AG20443 (cell line): ENCODE data around the gene HAAO.

Source experiments
- DNase-seq: peaks from one replicate; pipeline ENCODE4 v3.0.0; 2012; ENCODE audit warnings: low spot score, mixed read lengths

Gene HAAO

GRCh38 chr2:42767899-42768705, 24.3 kb downstream of the HAAO start:
- DNase-seq, result no peak

- DNase-seq, result no peak
Observed at GRCh38 chr2:42767080-42767898, 25.1 kb downstream of the HAAO start.

DNA sequence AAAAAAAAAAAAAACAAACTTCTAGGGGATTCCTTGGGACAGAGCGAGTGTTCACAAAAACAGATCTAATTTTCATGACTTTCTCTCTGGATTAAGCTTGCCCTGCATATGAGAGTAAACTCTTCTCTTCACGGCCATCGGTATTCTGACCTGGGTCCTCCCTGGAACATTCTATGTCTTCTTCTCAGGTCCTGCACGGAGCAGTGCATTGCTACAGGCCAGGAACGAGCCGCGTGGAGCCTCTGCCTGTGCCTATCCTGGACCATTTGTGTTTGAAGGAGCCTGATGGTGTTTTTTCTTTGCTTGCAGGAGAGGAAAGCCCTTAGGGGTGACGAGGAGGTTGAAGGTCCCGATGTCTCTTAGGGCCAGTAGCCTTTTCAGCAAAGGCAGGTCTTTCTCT, 26.7 kb downstream of the HAAO start:
- DNase-seq, result no peak

DNA sequence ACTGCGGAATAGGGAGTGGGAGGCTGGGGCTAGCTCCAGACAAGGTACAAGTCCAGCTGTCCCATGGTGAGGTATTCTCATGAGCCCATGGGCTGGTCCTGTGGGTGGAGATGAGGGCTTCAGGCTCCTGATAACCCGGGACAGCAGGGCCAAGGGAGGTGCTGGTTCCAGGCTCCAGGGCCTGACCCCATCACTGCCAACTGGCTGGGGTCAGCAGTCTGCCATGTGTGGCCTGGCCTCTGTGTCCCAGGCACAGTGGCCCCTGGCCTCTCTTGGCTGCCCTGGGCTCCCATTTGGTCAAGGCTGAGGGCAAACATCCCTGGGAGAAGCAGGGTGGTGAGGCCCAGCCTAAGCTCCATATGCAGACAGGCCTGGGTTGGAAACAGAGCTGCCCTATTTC, 27.5 kb downstream of the HAAO start:
- no peak for DNase-seq

- no peak for DNase-seq
Observed at GRCh38 chr2:42764096-42764495, 28.3 kb downstream of the HAAO start, which contains the start of gene OXER1. Gene OXER1, minus strand, starts transcription at chr2:42764135. Its CDS starts 73 bp downstream, at chr2:42764062.

DNA sequence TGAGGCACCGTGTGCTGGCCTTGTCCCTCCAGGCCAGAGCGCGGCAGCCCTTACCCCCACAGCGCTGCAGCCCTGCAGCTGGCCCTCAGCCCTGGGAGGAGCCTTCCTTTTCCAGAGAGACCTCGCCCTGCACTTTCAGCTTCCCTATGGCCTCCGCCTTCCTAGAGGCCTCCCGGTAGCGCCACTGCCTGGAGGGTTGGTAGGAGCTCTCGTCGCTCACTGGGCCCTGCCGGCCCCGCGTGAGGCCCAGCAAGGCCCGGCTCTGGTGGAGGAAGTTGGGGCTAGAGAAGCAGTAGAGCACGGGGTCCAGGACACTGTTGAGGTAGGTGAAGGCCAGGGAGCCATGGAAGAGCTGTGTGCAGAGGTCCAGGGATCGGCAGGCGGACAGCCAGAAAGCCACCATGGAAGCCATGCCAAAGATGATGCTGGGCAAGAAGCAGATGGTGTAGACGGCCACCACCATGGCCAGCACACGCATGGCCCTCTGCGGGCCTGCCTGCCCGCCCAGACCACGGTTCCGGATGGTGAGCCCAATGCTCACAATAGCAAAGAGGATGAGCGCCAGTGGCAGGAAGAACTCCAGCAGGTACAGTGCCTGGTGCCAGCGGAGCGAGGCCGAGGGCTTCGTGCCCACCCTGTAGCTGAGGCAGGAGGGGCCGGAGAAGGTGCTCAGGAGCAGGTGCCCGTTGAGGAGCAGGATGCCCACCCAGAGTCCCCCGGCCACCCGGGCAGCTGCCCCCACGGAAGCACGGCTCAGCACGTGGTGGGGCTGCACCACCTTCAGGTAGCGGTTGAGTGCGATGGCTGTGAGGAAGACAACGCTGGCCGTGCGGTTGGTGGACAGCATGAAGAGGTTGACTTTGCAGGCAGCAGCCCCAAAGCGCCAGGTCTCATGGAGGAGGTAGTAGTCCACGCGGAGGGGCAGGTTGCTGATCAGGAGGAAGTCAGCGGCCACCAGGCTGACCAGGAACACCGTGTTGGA, 29.3 kb downstream of the HAAO start:
- no peak for DNase-seq

GRCh38 chr2:42762155-42762554, 30.2 kb downstream of the HAAO start:
- no peak for DNase-seq

GRCh38 chr2:42761554-42761953, 30.8 kb downstream of the HAAO start:
- DNase-seq, result no peak

DNA sequence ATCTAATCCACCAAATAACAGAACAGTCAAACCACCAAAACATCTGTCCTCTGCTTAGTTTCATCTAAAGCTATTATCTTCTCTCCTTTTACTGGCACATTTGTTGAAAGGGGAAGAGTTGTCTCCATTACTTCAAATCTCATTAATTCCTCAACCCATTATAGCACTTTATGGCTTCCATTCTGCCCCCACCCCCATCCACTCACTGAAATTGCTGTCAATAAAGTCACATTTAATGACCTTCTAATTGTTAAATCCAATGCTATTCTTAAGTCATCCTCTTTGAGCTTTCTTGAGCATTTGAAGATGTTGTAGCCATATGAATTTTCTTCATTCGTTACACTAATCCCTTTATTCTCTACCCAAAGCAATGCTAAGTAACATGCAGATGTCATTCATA, 33.6 kb downstream of the HAAO start:
- DNase-seq, result no peak

DNA sequence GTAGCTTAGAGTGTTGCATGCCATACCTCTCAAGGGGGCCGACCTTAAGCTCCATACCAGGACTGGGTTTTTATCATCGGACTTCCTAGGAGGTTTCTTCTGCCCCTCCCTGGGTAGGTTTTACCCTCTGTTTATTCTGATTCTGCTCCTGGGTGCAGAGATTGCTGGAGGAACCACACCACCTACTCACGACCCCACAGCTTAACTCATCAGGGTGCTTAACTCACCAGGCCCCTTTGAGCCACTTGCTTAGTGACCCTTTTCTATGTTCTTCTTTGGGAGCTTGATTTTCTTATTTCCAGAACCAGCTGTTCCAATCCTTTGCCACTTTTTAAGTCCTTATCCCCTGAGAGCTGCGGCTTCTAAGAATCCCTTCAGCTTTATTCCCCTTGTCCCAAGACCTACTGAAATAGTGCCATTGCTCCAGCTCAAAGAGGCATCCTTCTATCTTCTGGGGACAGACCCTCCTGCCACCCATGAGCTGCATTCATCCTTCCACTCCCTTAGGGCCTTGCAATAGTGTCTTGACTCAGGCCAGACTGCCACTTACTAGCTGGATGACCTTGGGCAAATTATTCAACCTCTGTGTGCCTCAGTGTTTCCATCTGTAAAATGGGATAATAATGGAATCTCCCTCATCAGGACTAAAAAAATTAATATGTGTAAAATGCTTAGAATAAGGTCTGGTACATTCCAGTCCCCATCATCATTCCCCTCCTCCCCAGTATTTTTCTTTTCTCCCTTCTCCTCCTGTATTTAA, 34.2 kb downstream of the HAAO start:
- DNase-seq, result no peak

DNA sequence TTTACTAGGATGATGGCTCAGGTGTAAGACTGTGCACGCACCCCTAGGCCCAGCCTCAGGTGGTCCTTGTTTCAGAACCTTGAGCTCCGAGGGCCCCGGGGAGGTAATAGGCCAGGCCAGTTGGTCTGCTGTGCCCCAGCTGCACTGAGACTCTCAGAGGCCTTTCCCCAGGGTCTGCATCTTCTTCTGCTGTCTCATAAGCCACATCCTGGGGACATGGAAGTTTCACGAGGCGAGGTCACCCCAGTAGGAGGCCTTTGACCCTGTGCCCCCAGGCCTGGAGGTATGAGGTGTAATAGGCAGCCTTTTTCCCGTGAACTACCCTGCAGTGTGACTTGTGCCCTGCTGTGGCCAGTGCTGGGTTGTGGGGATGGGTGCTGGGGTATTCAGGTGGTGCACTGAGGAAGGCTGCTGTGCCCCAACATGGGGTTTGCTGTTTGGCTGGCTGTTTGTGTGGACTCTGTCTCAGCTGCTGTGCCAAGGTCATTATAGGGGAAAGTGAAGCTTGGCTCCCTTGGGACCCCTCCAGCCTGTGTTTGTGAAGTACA, 35.3 kb downstream of the HAAO start:
- DNase-seq, result no peak

DNA sequence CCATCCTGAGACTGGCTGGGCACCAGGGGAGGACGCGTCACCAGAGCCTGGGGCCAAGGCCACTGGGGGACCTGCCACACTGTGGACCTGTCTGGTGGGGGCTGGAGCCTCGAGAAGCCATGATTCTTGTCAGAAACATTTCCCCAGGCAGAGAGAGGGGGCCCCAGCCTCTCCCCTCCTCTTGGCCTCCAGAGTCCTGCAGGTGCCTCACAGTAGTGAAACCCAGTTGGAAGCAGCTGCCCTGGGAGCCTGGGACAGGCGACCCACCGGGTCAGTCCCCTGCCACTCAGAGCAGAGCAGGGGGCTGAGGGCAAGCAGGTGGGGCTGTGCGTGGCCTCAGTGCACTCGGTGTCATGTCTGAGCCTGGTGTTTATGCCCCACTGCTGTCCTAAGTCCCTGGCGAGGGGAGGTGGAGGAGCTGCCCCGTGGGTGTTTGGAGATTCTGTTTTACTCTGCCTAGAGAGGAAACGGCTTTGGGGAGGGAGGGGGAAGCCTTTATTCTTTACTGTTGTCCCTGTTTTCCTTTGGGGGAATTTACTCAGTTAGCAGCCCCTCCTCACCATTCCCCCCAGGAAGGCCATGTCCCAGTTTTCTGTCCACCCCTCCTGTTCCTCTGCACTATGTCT, 36.1 kb downstream of the HAAO start:
- DNase-seq, result no peak

- peak; percentile 66 for DNase-seq
Observed at GRCh38 chr2:42755191-42755880, 37.0 kb downstream of the HAAO start.

GRCh38 chr2:42754776-42755140, 37.6 kb downstream of the HAAO start:
- no peak for DNase-seq

DNA sequence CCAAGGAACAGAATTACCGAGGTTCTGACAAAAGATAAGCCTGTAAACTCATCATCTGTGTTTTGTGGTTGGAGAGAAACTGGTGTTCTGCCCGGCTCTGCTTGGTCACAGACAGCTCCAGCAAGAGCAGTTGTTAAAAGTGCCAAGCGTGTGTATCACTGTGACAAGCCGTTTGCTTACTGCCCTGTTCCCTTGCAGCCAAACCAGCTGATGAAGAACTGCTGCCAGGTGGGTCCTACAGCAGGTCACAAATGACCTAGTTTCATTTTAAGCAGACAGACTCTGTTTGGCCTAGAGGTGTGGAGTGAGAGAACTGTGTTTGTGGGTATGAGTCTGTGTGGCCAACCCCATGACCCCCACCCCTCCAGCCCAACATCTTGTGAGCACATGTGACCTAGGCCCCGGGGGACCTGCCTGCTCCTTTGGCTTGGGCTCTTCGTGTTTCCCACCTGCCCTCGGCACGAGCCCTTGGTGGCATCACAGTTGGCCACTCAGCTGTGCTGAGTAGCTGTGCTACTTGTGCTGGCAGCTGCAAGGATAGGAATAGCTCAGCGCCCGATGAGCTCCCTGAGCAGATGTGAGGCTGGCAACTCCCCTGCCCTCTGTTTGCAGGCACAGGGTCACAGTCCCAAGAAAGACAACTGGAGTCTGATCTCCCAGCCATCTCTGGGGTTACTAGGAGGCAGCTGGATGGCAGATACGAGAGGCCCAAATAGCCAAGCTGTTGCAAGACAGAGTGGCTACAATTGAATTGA, 38.2 kb downstream of the HAAO start:
- DNase-seq, result no peak

GRCh38 chr2:42752816-42753813, 39.3 kb downstream of the HAAO start:
- DNase-seq, result no peak

DNA sequence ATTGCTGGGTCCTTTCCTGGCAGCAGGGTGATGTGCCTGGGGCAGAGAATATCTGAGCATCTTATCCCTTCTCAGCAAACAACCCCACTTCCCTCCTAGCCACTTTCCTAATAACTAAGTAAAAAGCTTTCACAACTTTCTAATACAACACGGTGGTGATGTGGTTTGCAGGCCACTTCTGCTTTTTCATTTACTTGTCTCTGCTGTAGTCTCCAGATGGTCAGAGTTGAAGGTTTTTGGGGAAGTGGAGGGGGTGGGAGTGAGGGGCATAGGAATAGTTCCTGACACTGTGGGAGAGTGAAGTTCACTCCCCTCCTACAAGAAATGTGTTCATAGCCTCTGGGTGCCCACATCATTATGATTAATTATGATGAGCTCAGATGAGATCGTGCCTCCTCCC, 40.1 kb downstream of the HAAO start:
- DNase-seq, result peak; percentile 3

GRCh38 chr2:42748840-42749239, 43.5 kb downstream of the HAAO start:
- DNase-seq, result peak; percentile 1
